Measurements from ENCODE around the gene NUBP2. TPM values are rescaled to one million over a fixed set of nuclear protein-coding genes. Genes with fewer than 3 reads are reported as not detected.
A peak's percentile ranks its signal among the peaks of the same experiment; 100 is the strongest.

The NUBP2 gene
- total and polyA plus RNA-seq, 4 donors: 28.9 to 80.9 (median 54.1) TPM

DNA sequence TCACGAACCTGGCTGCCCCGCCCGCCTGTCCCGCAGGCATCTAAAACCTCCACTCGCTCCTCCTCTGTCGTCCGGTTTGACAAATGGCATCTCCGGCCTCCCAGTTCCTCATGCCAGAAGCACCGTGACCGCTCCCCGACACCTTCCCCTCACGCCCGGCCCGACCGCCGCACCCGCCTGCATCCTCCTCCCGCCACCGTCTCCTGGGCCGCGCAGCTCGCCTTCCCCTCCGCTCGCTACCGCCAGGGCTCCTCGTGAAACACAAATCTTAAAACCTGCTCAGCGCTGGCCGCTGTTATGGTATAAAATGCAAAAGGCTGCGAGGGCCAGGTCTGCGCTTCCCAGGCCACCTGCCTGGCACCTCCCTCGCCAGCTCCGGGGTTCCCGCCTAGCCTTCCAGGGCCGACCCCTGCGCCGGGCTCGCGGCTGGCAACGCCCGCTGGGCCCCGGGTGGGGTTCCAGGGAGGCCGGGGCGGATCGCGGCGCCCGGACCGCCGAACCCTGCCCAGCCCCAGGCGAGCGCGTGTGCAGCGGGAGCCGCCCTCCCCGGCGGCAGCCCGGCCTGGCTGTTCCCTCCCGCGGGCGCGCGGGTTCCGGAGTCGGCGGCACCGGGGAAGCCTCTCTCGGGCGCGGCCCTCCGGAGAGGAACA lies 877 bp upstream of the NUBP2 start:
- TF ChIP-seq RAD21 (IDR thresholded peaks at IDR 0.05): no peak
- TF ChIP-seq, protein P1, sequence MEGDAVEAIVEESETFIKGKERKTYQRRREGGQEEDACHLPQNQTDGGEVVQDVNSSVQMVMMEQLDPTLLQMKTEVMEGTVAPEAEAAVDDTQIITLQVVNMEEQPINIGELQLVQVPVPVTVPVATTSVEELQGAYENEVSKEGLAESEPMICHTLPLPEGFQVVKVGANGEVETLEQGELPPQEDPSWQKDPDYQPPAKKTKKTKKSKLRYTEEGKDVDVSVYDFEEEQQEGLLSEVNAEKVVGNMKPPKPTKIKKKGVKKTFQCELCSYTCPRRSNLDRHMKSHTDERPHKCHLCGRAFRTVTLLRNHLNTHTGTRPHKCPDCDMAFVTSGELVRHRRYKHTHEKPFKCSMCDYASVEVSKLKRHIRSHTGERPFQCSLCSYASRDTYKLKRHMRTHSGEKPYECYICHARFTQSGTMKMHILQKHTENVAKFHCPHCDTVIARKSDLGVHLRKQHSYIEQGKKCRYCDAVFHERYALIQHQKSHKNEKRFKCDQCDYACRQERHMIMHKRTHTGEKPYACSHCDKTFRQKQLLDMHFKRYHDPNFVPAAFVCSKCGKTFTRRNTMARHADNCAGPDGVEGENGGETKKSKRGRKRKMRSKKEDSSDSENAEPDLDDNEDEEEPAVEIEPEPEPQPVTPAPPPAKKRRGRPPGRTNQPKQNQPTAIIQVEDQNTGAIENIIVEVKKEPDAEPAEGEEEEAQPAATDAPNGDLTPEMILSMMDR (IDR thresholded peaks at IDR 0.05; ENCODE audit: low read depth, low read length, missing input control): no peak
- TF ChIP-seq, protein P2, sequence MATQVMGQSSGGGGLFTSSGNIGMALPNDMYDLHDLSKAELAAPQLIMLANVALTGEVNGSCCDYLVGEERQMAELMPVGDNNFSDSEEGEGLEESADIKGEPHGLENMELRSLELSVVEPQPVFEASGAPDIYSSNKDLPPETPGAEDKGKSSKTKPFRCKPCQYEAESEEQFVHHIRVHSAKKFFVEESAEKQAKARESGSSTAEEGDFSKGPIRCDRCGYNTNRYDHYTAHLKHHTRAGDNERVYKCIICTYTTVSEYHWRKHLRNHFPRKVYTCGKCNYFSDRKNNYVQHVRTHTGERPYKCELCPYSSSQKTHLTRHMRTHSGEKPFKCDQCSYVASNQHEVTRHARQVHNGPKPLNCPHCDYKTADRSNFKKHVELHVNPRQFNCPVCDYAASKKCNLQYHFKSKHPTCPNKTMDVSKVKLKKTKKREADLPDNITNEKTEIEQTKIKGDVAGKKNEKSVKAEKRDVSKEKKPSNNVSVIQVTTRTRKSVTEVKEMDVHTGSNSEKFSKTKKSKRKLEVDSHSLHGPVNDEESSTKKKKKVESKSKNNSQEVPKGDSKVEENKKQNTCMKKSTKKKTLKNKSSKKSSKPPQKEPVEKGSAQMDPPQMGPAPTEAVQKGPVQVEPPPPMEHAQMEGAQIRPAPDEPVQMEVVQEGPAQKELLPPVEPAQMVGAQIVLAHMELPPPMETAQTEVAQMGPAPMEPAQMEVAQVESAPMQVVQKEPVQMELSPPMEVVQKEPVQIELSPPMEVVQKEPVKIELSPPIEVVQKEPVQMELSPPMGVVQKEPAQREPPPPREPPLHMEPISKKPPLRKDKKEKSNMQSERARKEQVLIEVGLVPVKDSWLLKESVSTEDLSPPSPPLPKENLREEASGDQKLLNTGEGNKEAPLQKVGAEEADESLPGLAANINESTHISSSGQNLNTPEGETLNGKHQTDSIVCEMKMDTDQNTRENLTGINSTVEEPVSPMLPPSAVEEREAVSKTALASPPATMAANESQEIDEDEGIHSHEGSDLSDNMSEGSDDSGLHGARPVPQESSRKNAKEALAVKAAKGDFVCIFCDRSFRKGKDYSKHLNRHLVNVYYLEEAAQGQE (IDR thresholded peaks at IDR 0.05): no peak
- TF ChIP-seq RXRA (IDR thresholded peaks at IDR 0.05): no peak
- no peak for TF ChIP-seq GABPA (IDR thresholded peaks at IDR 0.05 in 1 of 2, conservative IDR thresholded peaks at IDR 0.05 in 1 of 2)
- TF ChIP-seq, protein P3, sequence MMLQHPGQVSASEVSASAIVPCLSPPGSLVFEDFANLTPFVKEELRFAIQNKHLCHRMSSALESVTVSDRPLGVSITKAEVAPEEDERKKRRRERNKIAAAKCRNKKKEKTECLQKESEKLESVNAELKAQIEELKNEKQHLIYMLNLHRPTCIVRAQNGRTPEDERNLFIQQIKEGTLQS (IDR thresholded peaks at IDR 0.05): no peak
- no peak for TF ChIP-seq HNF4A (conservative IDR thresholded peaks at IDR 0.05)
- TF ChIP-seq NR2F2 (IDR thresholded peaks at IDR 0.05): no peak
- no peak for TF ChIP-seq JUND (IDR thresholded peaks at IDR 0.05)
- TF ChIP-seq, protein P4, sequence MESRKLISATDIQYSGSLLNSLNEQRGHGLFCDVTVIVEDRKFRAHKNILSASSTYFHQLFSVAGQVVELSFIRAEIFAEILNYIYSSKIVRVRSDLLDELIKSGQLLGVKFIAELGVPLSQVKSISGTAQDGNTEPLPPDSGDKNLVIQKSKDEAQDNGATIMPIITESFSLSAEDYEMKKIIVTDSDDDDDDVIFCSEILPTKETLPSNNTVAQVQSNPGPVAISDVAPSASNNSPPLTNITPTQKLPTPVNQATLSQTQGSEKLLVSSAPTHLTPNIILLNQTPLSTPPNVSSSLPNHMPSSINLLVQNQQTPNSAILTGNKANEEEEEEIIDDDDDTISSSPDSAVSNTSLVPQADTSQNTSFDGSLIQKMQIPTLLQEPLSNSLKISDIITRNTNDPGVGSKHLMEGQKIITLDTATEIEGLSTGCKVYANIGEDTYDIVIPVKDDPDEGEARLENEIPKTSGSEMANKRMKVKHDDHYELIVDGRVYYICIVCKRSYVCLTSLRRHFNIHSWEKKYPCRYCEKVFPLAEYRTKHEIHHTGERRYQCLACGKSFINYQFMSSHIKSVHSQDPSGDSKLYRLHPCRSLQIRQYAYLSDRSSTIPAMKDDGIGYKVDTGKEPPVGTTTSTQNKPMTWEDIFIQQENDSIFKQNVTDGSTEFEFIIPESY (IDR thresholded peaks at IDR 0.05): no peak
- TF ChIP-seq, protein P5, sequence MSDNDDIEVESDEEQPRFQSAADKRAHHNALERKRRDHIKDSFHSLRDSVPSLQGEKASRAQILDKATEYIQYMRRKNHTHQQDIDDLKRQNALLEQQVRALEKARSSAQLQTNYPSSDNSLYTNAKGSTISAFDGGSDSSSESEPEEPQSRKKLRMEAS (IDR thresholded peaks at IDR 0.05): no peak
- Histone ChIP-seq H3K4me3 (ENCODE audit: low read depth in 1 of 3, low read length in 3 of 3) (peak overlapping the region; percentile 82 to 90 (median 83)), H3K36me3 (ENCODE audit: control insufficient read depth in 4 of 4, insufficient read depth in 3 of 4, low read depth in 1 of 4, low read length in 3 of 4) (peaks cover 0 to 13% (median 7%) of the 10 kb centered on the region in 4 donors), H3K9me3 (ENCODE audit: control insufficient read depth in 4 of 4, low read length in 3 of 4) (no peaks in the 10 kb centered on the region), H3K4me1 (ENCODE audit: control insufficient read depth in 4 of 4, insufficient read depth in 4 of 4, low read length in 3 of 4) (peaks cover 14 to 60% (median 42%) of the 10 kb centered on the region in 4 donors), H3K27ac (ENCODE audit: low read depth in 1 of 2, low read length in 2 of 2) (peak overlapping the region; percentile 84 to 87), H3K9ac (ENCODE audit: low read depth in 1 of 2, low read length in 2 of 2) (peak overlapping the region; percentile 68 to 75), H3K27me3 (ENCODE audit: control insufficient read depth in 4 of 4, insufficient read depth in 4 of 4, low read length in 3 of 4) (no peaks in the 10 kb centered on the region)
- under 1% methylated on average over 70 of the region's 70 CpGs for WGBS
- DNase-seq (ENCODE audit: low spot score): no peak

All from liver (tissue), 9 donors.